GM12891 (cell line): ENCODE data around the gene PCDHB5.
"Not testable (repeated sequence)": the region's sequence is repeated elsewhere in the genome, so short reads cannot be mapped to it uniquely, and the experiment has no call there.

Experiments
- DNase-seq: peaks from one replicate; pipeline ENCODE4 v3.0.0; 2011; ENCODE audit warnings: low spot score; ENCODE audit not compliant: insufficient read length
- FAIRE-seq: peaks from 2 replicates; lab custom pipeline; 2011; peaks lifted over from hg19 to GRCh38; lab: Jason Lieb, UNC
- PAX5 ChIP-seq: IDR thresholded peaks from 2 replicates; pipeline ENCODE4 v1.6.1; 2011; ENCODE audit warnings: low read length, moderate library complexity, mild to moderate bottlenecking; ENCODE audit not compliant: insufficient read depth, severe bottlenecking
- POLR2A ChIP-seq: IDR thresholded peaks from 2 replicates; pipeline ENCODE4 v1.6.1; 2011; ENCODE audit warnings: low read depth, low read length, control low read depth
- POLR2AphosphoS5 ChIP-seq: IDR thresholded peaks from 2 replicates; pipeline ENCODE4 v1.6.1; 2011; ENCODE audit warnings: low read depth, low read length, control low read depth
- POU2F2 ChIP-seq: IDR thresholded peaks from 2 replicates; pipeline ENCODE4 v1.6.1; 2011; ENCODE audit warnings: low read depth, mild to moderate bottlenecking, control low read depth, low read length, moderate library complexity
- SPI1 ChIP-seq: IDR thresholded peaks from 2 replicates; pipeline ENCODE4 v1.6.1; 2011; ENCODE audit warnings: low read depth, low read length, control low read depth
- TAF1 ChIP-seq: IDR thresholded peaks from 2 replicates; pipeline ENCODE4 v1.6.1; 2011; ENCODE audit warnings: low read depth, low read length, control low read depth

The PCDHB5 gene

GRCh38 chr5:141182248-141182647, 47.2 kb downstream of the PCDHB5 start, which contains the start of gene PCDHB16:
Gene PCDHB16, plus strand, starts transcription at chr5:141182387. Its CDS starts 173 bp downstream, at chr5:141182560.
- DNase-seq (no peak), FAIRE-seq (no peak)
- TF ChIP-seq TAF1 (no peak), PAX5 (no peak), POU2F2 (no peak), POLR2AphosphoS5 (no peak), SPI1 (no peak), POLR2A (no peak)

GRCh38 chr5:141184117-141184855, 49.3 kb downstream of the PCDHB5 start:
- not testable (repeated sequence) for DNase-seq, FAIRE-seq

- TF ChIP-seq TAF1, result no peak
- no peak for TF ChIP-seq POLR2AphosphoS5
- no peak for TF ChIP-seq SPI1
- no peak for TF ChIP-seq PAX5
- TF ChIP-seq POU2F2, result no peak
- no peak for TF ChIP-seq POLR2A
- no peak for FAIRE-seq
- no peak for DNase-seq
Observed at GRCh38 chr5:141186897-141187512, 52.0 kb downstream of the PCDHB5 start, which contains the start of gene PCDHB9. Gene PCDHB9, plus strand, starts transcription at chr5:141187161. Its CDS starts 158 bp downstream, at chr5:141187319.
